IMR-90 (cell line): ENCODE measurements around the gene MGME1. TPM values are rescaled to one million over a fixed set of nuclear protein-coding genes. Genes with fewer than 3 reads are reported as not detected.

Experiments used
- ATAC-seq: fragments of 200-7000 bp; cut with Tn5 transposase; 2 replicates; pipeline ENCODE4 v1.9.1; 2020; ENCODE audit warnings: low read depth, mild to moderate bottlenecking, moderate library complexity
- BruUV-seq: library from RNA; stranded (reverse); fragments of 400-500 nt; replicated peaks from 2 replicates; lab custom pipeline; 2021; lab: Mats Ljungman, UMichigan
- CTCF ChIA-PET: fragments of 300-600 bp; formaldehyde crosslinking; extraction: SDS; loops from one replicate; lab custom pipeline; 2021; ENCODE audit warnings: antibody characterized with exemption; lab: Yijun Ruan, JAX
- POLR2A ChIA-PET: fragments of 300-600 bp; sonication (Branson Sonifier 250); formaldehyde crosslinking; loops from one replicate; lab custom pipeline; 2022; ENCODE audit warnings: antibody characterized with exemption; ENCODE audit not compliant: unreplicated experiment; lab: Charles Lee
- DNase-seq: peaks from one replicate; pipeline ENCODE4 v3.0.0; 2013
- H2AFZ ChIP-seq: replicated peaks from 2 replicates; pipeline ENCODE3; 2013; ENCODE audit warnings: low read length, mild to moderate bottlenecking; ENCODE audit not compliant: poor library complexity
- H2AK5ac ChIP-seq: 2 replicates; pipeline ENCODE4 v1.6.1; 2013; ENCODE audit warnings: low read depth, low read length, inconsistent platforms
- H2AK9ac ChIP-seq: replicated peaks from 2 replicates; pipeline ENCODE3; 2013; ENCODE audit warnings: mild to moderate bottlenecking, low read depth, low read length, moderate library complexity; ENCODE audit not compliant: poor library complexity
- H2BK120ac ChIP-seq: 2 replicates; pipeline ENCODE4 v1.6.1; 2013; ENCODE audit warnings: low read depth, low read length, inconsistent platforms
- H2BK15ac ChIP-seq: 3 replicates; pipeline ENCODE4 v1.6.1; 2013; ENCODE audit warnings: low read depth, low read length, inconsistent platforms
- H2BK20ac ChIP-seq: 2 replicates; pipeline ENCODE4 v1.6.1; 2013; ENCODE audit warnings: low read depth, mild to moderate bottlenecking, inconsistent platforms, low read length, moderate library complexity
- H2BK5ac ChIP-seq: 2 replicates; pipeline ENCODE4 v1.6.1; 2013; ENCODE audit warnings: mild to moderate bottlenecking, low read depth, low read length, inconsistent platforms; ENCODE audit not compliant: poor library complexity, severe bottlenecking
- H3K14ac ChIP-seq: replicated peaks from 2 replicates; pipeline ENCODE4 v1.6.1; 2013; ENCODE audit warnings: low read depth, low read length, inconsistent platforms
- H3K18ac ChIP-seq: 2 replicates; pipeline ENCODE4 v1.6.1; 2013; ENCODE audit warnings: low read depth, low read length, control low read depth
- H3K23ac ChIP-seq: 2 replicates; pipeline ENCODE4 v1.6.1; 2013; ENCODE audit warnings: low read depth, low read length, inconsistent platforms
- H3K27ac ChIP-seq: 2 replicates; pipeline ENCODE4 v1.5.1; 2013; ENCODE audit warnings: mild to moderate bottlenecking, control low read depth, low read length; ENCODE audit not compliant: insufficient read depth
- H3K27me3 ChIP-seq: 2 replicates; pipeline ENCODE4 v1.6.1; 2013; ENCODE audit warnings: low read length; ENCODE audit not compliant: control insufficient read depth, insufficient read depth
- H3K36me3 ChIP-seq: 2 replicates; pipeline ENCODE4 v1.6.1; 2013; ENCODE audit warnings: low read length, mixed read lengths; ENCODE audit not compliant: control insufficient read depth, insufficient read depth
- H3K4ac ChIP-seq: 2 replicates; pipeline ENCODE4 v1.6.1; 2013; ENCODE audit warnings: low read depth, low read length, inconsistent platforms
- H3K4me1 ChIP-seq: 2 replicates; pipeline ENCODE4 v1.6.1; 2013; ENCODE audit warnings: low read length, mixed read lengths; ENCODE audit not compliant: control insufficient read depth, insufficient read depth
- H3K4me2 ChIP-seq: 2 replicates; pipeline ENCODE4 v1.6.1; 2013; ENCODE audit warnings: low read depth, mild to moderate bottlenecking, control low read depth, low read length, moderate library complexity
- H3K4me3 ChIP-seq: 2 replicates; pipeline ENCODE4 v1.5.1; 2013; ENCODE audit warnings: low read depth, mild to moderate bottlenecking, control low read depth, low read length, moderate library complexity; ENCODE audit not compliant: insufficient read depth
- H3K56ac ChIP-seq: 2 replicates; pipeline ENCODE4 v1.6.1; 2013; ENCODE audit warnings: low read length, inconsistent platforms; ENCODE audit not compliant: insufficient read depth; ENCODE audit errors: extremely low read depth
- H3K79me1 ChIP-seq, 2 experiments: 2 replicates each; pipeline ENCODE4 v1.6.1; 2013; ENCODE audit warnings: low read length in 2 of 2, inconsistent platforms in 1 of 2, low read depth in 1 of 2
- H3K9ac ChIP-seq: 2 replicates; pipeline ENCODE4 v1.6.1; 2013; ENCODE audit warnings: low read depth, low read length, control low read depth
- H3K9me1 ChIP-seq: 2 replicates; pipeline ENCODE4 v1.6.1; 2013; ENCODE audit warnings: low read length, inconsistent platforms; ENCODE audit not compliant: insufficient read depth
- H3K9me3 ChIP-seq: 2 replicates; pipeline ENCODE4 v1.6.1; 2013; ENCODE audit warnings: low read length; ENCODE audit not compliant: control insufficient read depth, insufficient read depth
- H4K20me1 ChIP-seq: 2 replicates; pipeline ENCODE4 v1.6.1; 2013; ENCODE audit warnings: low read length, inconsistent platforms; ENCODE audit not compliant: insufficient read depth
- H4K5ac ChIP-seq: 2 replicates; pipeline ENCODE4 v1.6.1; 2013; ENCODE audit warnings: mild to moderate bottlenecking, low read depth, low read length, control low read depth
- H4K8ac ChIP-seq, 2 experiments: 2 replicates each; pipeline ENCODE4 v1.6.1; 2013; ENCODE audit warnings: low read depth in 2 of 2, low read length in 2 of 2, control low read depth in 1 of 2, inconsistent platforms in 1 of 2
- H4K91ac ChIP-seq: 2 replicates; pipeline ENCODE4 v1.6.1; 2013; ENCODE audit warnings: low read depth, low read length, inconsistent platforms; ENCODE audit not compliant: insufficient read depth
- BHLHE40 ChIP-seq: fragments of 150-350 bp; IDR thresholded peaks from 2 replicates; pipeline ENCODE4 v1.6.1; 2016; ENCODE audit warnings: mild to moderate bottlenecking, low read depth, low read length
- CEBPB ChIP-seq: IDR thresholded peaks from 2 replicates; pipeline ENCODE4 v1.6.1; 2012; ENCODE audit warnings: low read depth, low read length, improper control_type of control experiment
- CHD1 ChIP-seq: IDR thresholded peaks from 2 replicates; pipeline ENCODE4 v1.6.1; 2012; ENCODE audit warnings: low read depth, low read length, improper control_type of control experiment
- FOS ChIP-seq: fragments of 150-350 bp; IDR thresholded peaks from 2 replicates; pipeline ENCODE4 v1.6.1; 2016; ENCODE audit warnings: low read depth, low read length
- MAFK ChIP-seq: IDR thresholded peaks from 2 replicates; pipeline ENCODE4 v1.6.1; 2012; ENCODE audit warnings: low read depth, low read length, improper control_type of control experiment
- MAZ ChIP-seq: IDR thresholded peaks from 2 replicates; pipeline ENCODE4 v1.6.1; 2012; ENCODE audit warnings: low read depth, mild to moderate bottlenecking, low read length, improper control_type of control experiment, moderate library complexity, borderline replicate concordance
- MXI1 ChIP-seq: IDR thresholded peaks from 2 replicates; pipeline ENCODE4 v1.6.1; 2012; ENCODE audit warnings: low read depth, mild to moderate bottlenecking, low read length, moderate library complexity, borderline replicate concordance
- NFE2L2 ChIP-seq: fragments of 150-350 bp; IDR thresholded peaks from 2 replicates; pipeline ENCODE4 v1.6.1; 2016; ENCODE audit warnings: low read depth, mild to moderate bottlenecking, low read length
- POLR2A ChIP-seq: IDR thresholded peaks from 2 replicates; pipeline ENCODE4 v1.6.1; 2012; ENCODE audit warnings: mild to moderate bottlenecking, low read depth, low read length
- RAD21 ChIP-seq: IDR thresholded peaks from 2 replicates; pipeline ENCODE4 v1.6.1; 2012; ENCODE audit warnings: low read length, improper control_type of control experiment
- RCOR1 ChIP-seq: IDR thresholded peaks from 2 replicates; pipeline ENCODE4 v1.6.1; 2012; ENCODE audit warnings: mild to moderate bottlenecking, low read length, improper control_type of control experiment; ENCODE audit not compliant: insufficient replicate concordance
- RFX5 ChIP-seq: IDR thresholded peaks from 2 replicates; pipeline ENCODE4 v1.8.0; 2012; ENCODE audit warnings: low read depth, mild to moderate bottlenecking, low read length, moderate library complexity
- SMC3 ChIP-seq: fragments of 150-350 bp; IDR thresholded peaks from 2 replicates; pipeline ENCODE4 v1.6.1; 2016; ENCODE audit warnings: low read depth, mild to moderate bottlenecking, antibody characterized with exemption, low read length, moderate library complexity
- WGBS, 2 experiments: methylation state at CpG; one replicate each; pipeline versions ENCODE4 v1.1.5 to v1.1.7; 2013; ENCODE audit warnings: missing lambda C conversion rate in 2 of 2; ENCODE audit not compliant: insufficient read length in 1 of 2; ENCODE audit errors: extremely low coverage in 2 of 2; 5-methylcytosine and 5-hydroxymethylcytosine counted together
- dilution Hi-C: fragments of 300-500 bp; cut with HindIII; formaldehyde crosslinking; loops from one replicate; pipeline ENCODE4 v1.14.3; 2018; ENCODE audit warnings: low sequenced_read_pairs; ENCODE audit not compliant: unreplicated experiment
- in situ Hi-C: fragments of 300-500 bp; cut with MboI; formaldehyde crosslinking; loops from 3 replicates; pipeline ENCODE4 v1.14.3; 2019; ENCODE audit warnings: low sequenced_read_pairs, inconsistent platforms, mixed read lengths
- intact Hi-C: fragments of 100-400 bp; cut with micrococcal nuclease; formaldehyde crosslinking; loops from 2 replicates; pipeline ENCODE4 v1.10.0; 2022
- polyA plus RNA-seq, 3 experiments: library from polyadenylated mRNA; depleted of rRNA; stranded (reverse); fragments of >200 nt; gene quantifications; 2 replicates each; pipeline ENCODE4 v1.2.3, GENCODE V29; 2012; ENCODE audit warnings: low replicate concordance in 1 of 3
- total RNA-seq: library from RNA; depleted of rRNA; stranded (reverse); fragments of >200 nt; gene quantifications from 2 replicates; pipeline ENCODE4 v1.2.3, GENCODE V29; 2012
- TF ChIP-seq, protein P1 (sequence below): fragments of 150-350 bp; IDR thresholded peaks from 2 replicates; pipeline ENCODE4 v1.6.1; 2017; ENCODE audit warnings: mild to moderate bottlenecking, antibody characterized with exemption, low read length, low read depth
- TF ChIP-seq, protein P2 (sequence below): conservative IDR thresholded peaks from 2 replicates; pipeline ENCODE4 v1.5.1; 2012; ENCODE audit warnings: mild to moderate bottlenecking, low read depth, low read length, improper control_type of control experiment
- TF ChIP-seq, protein P3 (sequence below): fragments of 150-350 bp; IDR thresholded peaks from 2 replicates; pipeline ENCODE4 v1.6.1; 2016; ENCODE audit warnings: low read depth, mild to moderate bottlenecking, low read length, moderate library complexity, borderline replicate concordance

The MGME1 gene
- total and polyA plus RNA-seq, 2 of the 4 experiments (the other 2 are of a cell fraction): 7.2 to 9.3 TPM

DNA sequence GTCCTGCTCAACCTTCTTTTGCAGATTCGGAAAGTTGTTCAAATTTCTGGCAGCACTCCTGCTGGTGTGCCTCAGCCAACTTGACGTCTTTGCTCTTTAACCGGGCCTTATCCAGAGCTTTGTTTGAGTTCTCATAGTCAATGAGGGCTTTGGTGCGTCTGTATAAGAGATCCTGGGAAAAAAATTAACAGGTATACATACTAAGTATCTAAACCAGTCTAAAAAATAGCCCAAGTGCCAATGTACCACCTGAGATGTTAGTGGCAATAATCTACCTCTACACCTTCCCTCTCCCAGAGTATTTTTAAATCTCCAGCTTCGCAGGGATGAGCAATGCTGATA is 21.4 kb upstream of the MGME1 start:
- no peak overlapping the region for H3K4ac ChIP-seq
- ATAC-seq (no peak), DNase-seq (no peak)
- H4K91ac ChIP-seq: no peak overlapping the region
- H3K27ac ChIP-seq: no peak overlapping the region
- no peak overlapping the region for H3K18ac ChIP-seq
- dilution Hi-C loops: no loop called here
- H3K9me1 ChIP-seq: peaks cover 3% of the 10 kb centered on the region
- no peak overlapping the region for H2AK9ac ChIP-seq
- peaks cover 49 to 59% of the 10 kb centered on the region in 2 experiments for H3K79me1 ChIP-seq
- TF ChIP-seq NFE2L2 (no peak), MAZ (no peak), BHLHE40 (no peak), POLR2A (no peak), MAFK (no peak), RFX5 (no peak), FOS (no peak), SMC3 (no peak), RAD21 (no peak), CHD1 (no peak), CEBPB (no peak), RCOR1 (no peak), MXI1 (no peak)
- TF ChIP-seq, protein P1, sequence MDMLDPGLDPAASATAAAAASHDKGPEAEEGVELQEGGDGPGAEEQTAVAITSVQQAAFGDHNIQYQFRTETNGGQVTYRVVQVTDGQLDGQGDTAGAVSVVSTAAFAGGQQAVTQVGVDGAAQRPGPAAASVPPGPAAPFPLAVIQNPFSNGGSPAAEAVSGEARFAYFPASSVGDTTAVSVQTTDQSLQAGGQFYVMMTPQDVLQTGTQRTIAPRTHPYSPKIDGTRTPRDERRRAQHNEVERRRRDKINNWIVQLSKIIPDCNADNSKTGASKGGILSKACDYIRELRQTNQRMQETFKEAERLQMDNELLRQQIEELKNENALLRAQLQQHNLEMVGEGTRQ: no peak
- TF ChIP-seq, protein P2, sequence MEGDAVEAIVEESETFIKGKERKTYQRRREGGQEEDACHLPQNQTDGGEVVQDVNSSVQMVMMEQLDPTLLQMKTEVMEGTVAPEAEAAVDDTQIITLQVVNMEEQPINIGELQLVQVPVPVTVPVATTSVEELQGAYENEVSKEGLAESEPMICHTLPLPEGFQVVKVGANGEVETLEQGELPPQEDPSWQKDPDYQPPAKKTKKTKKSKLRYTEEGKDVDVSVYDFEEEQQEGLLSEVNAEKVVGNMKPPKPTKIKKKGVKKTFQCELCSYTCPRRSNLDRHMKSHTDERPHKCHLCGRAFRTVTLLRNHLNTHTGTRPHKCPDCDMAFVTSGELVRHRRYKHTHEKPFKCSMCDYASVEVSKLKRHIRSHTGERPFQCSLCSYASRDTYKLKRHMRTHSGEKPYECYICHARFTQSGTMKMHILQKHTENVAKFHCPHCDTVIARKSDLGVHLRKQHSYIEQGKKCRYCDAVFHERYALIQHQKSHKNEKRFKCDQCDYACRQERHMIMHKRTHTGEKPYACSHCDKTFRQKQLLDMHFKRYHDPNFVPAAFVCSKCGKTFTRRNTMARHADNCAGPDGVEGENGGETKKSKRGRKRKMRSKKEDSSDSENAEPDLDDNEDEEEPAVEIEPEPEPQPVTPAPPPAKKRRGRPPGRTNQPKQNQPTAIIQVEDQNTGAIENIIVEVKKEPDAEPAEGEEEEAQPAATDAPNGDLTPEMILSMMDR: no peak
- TF ChIP-seq, protein P3, sequence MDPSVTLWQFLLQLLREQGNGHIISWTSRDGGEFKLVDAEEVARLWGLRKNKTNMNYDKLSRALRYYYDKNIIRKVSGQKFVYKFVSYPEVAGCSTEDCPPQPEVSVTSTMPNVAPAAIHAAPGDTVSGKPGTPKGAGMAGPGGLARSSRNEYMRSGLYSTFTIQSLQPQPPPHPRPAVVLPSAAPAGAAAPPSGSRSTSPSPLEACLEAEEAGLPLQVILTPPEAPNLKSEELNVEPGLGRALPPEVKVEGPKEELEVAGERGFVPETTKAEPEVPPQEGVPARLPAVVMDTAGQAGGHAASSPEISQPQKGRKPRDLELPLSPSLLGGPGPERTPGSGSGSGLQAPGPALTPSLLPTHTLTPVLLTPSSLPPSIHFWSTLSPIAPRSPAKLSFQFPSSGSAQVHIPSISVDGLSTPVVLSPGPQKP: no peak
- no peak overlapping the region for H2BK5ac ChIP-seq
- H3K14ac ChIP-seq: no peak overlapping the region
- peaks cover 10% of the 10 kb centered on the region for H4K20me1 ChIP-seq
- no peaks in the 10 kb centered on the region for H3K4me1 ChIP-seq
- no peak overlapping the region for H3K9ac ChIP-seq
- no TSS peak for BruUV-seq
- peaks cover 62% of the 10 kb centered on the region for H3K36me3 ChIP-seq
- no peaks in the 10 kb centered on the region for H3K27me3 ChIP-seq
- no peak overlapping the region for H3K56ac ChIP-seq
- POLR2A ChIA-PET: no interaction called here
- no peak overlapping the region for H2BK20ac ChIP-seq
- intact Hi-C loops: no loop called here
- in situ Hi-C loops: no loop called here
- no peak overlapping the region for H2AK5ac ChIP-seq
- no peak overlapping the region for H4K5ac ChIP-seq
- H2BK15ac ChIP-seq: no peak overlapping the region
- no peak overlapping the region for H2BK120ac ChIP-seq
- no peaks in the 10 kb centered on the region for H3K9me3 ChIP-seq
- H3K4me3 ChIP-seq: no peak overlapping the region
- no CpG with 5 or more reads among the region's 5 CpGs for WGBS, 2 experiments
- no peak overlapping the region for H3K23ac ChIP-seq
- no peak overlapping the region for H3K4me2 ChIP-seq
- no peak overlapping the region for H4K8ac ChIP-seq
- no peak overlapping the region for H2AFZ ChIP-seq
- CTCF ChIA-PET: interaction anchor here (2.8 kb wide), 1 partner anchor 8 kb away, joined by 7 read pairs; no protein-coding TSS in a partner anchor
